ENCODE data around the gene PHLDA3. TPM values are rescaled to one million over a fixed set of nuclear protein-coding genes. Genes with fewer than 3 reads are reported as not detected.

The PHLDA3 gene
- polyA plus RNA-seq, 1 donor from 2014 or later, result 35.1 TPM

- Histone ChIP-seq H3K9ac (ENCODE audit: low read length) (no peak overlapping the region), H3K27ac (ENCODE audit: low read length) (no peak overlapping the region), H3F3A (ENCODE audit: insufficient read depth, low read length, poor library complexity, severe bottlenecking) (no peaks in the 10 kb centered on the region), H2AFZ (ENCODE audit: low read depth, low read length) (no peak overlapping the region), H3K4me2 (ENCODE audit: low read length) (no peak overlapping the region), H3K9me2 (ENCODE audit: insufficient read depth, low read length) (no peaks in the 10 kb centered on the region), H3K9me3 (ENCODE audit: low read length) (no peaks in the 10 kb centered on the region), H3K27me3 (ENCODE audit: insufficient read depth, low read depth, low read length) (no peaks in the 10 kb centered on the region), H3K4me3 (ENCODE audit: low read length) (no peak overlapping the region), H3K79me2 (replicated peaks; ENCODE audit: insufficient read depth, low read length) (no peaks in the 10 kb centered on the region), H4K20me1 (ENCODE audit: insufficient read depth) (no peaks in the 10 kb centered on the region), H3K36me3 (ENCODE audit: insufficient read depth, low read length) (no peaks in the 10 kb centered on the region)
- TF ChIP-seq SMC3 (conservative IDR thresholded peaks at IDR 0.05; ENCODE audit: poor library complexity), result no peak
- TF ChIP-seq CTCF (IDR thresholded peaks at IDR 0.05; ENCODE audit: poor library complexity, severe bottlenecking), result no peak
Measured at GRCh38 chr1:201488830-201489589, 20.0 kb upstream of the PHLDA3 start.

GRCh38 chr1:201487742-201488141 is 18.8 kb upstream of the PHLDA3 start:
- H3K9me3 ChIP-seq (ENCODE audit: low read length), result no peaks in the 10 kb centered on the region
- no peaks in the 10 kb centered on the region for H3F3A ChIP-seq (ENCODE audit: insufficient read depth, low read length, poor library complexity, severe bottlenecking)
- no peaks in the 10 kb centered on the region for H4K20me1 ChIP-seq (ENCODE audit: insufficient read depth)
- TF ChIP-seq SMC3 (conservative IDR thresholded peaks at IDR 0.05; ENCODE audit: poor library complexity) (no peak), CTCF (IDR thresholded peaks at IDR 0.05; ENCODE audit: poor library complexity, severe bottlenecking) (no peak), RAD21 (conservative IDR thresholded peaks at IDR 0.05) (no peak), EP300 (conservative IDR thresholded peaks at IDR 0.05; ENCODE audit: poor library complexity, severe bottlenecking) (no peak), TAF1 (IDR thresholded peaks at IDR 0.05; ENCODE audit: low read depth) (no peak), MXI1 (conservative IDR thresholded peaks at IDR 0.05; ENCODE audit: poor library complexity, severe bottlenecking) (no peak), EZH2 (IDR thresholded peaks at IDR 0.05; ENCODE audit: borderline replicate concordance, insufficient read depth, low read length, poor library complexity, severe bottlenecking) (no peak), POLR2AphosphoS5 (IDR thresholded peaks at IDR 0.05) (no peak)
- TF ChIP-seq, protein P1, sequence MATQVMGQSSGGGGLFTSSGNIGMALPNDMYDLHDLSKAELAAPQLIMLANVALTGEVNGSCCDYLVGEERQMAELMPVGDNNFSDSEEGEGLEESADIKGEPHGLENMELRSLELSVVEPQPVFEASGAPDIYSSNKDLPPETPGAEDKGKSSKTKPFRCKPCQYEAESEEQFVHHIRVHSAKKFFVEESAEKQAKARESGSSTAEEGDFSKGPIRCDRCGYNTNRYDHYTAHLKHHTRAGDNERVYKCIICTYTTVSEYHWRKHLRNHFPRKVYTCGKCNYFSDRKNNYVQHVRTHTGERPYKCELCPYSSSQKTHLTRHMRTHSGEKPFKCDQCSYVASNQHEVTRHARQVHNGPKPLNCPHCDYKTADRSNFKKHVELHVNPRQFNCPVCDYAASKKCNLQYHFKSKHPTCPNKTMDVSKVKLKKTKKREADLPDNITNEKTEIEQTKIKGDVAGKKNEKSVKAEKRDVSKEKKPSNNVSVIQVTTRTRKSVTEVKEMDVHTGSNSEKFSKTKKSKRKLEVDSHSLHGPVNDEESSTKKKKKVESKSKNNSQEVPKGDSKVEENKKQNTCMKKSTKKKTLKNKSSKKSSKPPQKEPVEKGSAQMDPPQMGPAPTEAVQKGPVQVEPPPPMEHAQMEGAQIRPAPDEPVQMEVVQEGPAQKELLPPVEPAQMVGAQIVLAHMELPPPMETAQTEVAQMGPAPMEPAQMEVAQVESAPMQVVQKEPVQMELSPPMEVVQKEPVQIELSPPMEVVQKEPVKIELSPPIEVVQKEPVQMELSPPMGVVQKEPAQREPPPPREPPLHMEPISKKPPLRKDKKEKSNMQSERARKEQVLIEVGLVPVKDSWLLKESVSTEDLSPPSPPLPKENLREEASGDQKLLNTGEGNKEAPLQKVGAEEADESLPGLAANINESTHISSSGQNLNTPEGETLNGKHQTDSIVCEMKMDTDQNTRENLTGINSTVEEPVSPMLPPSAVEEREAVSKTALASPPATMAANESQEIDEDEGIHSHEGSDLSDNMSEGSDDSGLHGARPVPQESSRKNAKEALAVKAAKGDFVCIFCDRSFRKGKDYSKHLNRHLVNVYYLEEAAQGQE (IDR thresholded peaks at IDR 0.05; ENCODE audit: borderline replicate concordance), result no peak
- no peak overlapping the region for H3K9ac ChIP-seq (ENCODE audit: low read length)
- H2AFZ ChIP-seq (ENCODE audit: low read depth, low read length), result no peak overlapping the region
- H3K27me3 ChIP-seq (ENCODE audit: insufficient read depth, low read depth, low read length), result no peaks in the 10 kb centered on the region
- H3K9me2 ChIP-seq (ENCODE audit: insufficient read depth, low read length), result no peaks in the 10 kb centered on the region
- no peak overlapping the region for H3K4me3 ChIP-seq (ENCODE audit: low read length)
- no peaks in the 10 kb centered on the region for H3K79me2 ChIP-seq (replicated peaks; ENCODE audit: insufficient read depth, low read length)
- H3K36me3 ChIP-seq (ENCODE audit: insufficient read depth, low read length), result no peaks in the 10 kb centered on the region
- H3K27ac ChIP-seq (ENCODE audit: low read length), result no peak overlapping the region
- H3K4me2 ChIP-seq (ENCODE audit: low read length), result no peak overlapping the region
